GM18511 (cell line): ENCODE data around the gene WWOX.
A peak's percentile ranks its signal among the peaks of the same experiment; 100 is the strongest.

ENCODE experiments used
- ATAC-seq: cut with Tn5 transposase; IDR thresholded peaks from one replicate; pipeline ENCODE4 v1.9.1; 2021; ENCODE audit warnings: mild to moderate bottlenecking, moderate library complexity; ENCODE audit not compliant: unreplicated experiment

Gene WWOX

GRCh38 chr16:78455861-78456260, 356.4 kb downstream of the WWOX start:
- ATAC-seq = no peak

GRCh38 chr16:78458588-78458987, 359.1 kb downstream of the WWOX start:
- ATAC-seq = no peak

GRCh38 chr16:78460428-78460827, 361.0 kb downstream of the WWOX start:
- ATAC-seq = no peak

GRCh38 chr16:78461087-78461486, 361.6 kb downstream of the WWOX start:
- no peak for ATAC-seq

GRCh38 chr16:78461496-78462287, 362.2 kb downstream of the WWOX start:
- no peak for ATAC-seq

- ATAC-seq = no peak
Observed at GRCh38 chr16:78462288-78463208, 363.1 kb downstream of the WWOX start.

- no peak for ATAC-seq
Observed at GRCh38 chr16:78463591-78463990, 364.1 kb downstream of the WWOX start.

GRCh38 chr16:78464833-78465232, 365.4 kb downstream of the WWOX start:
- ATAC-seq = no peak

GRCh38 chr16:78465730-78466129, 366.3 kb downstream of the WWOX start:
- ATAC-seq = no peak

- ATAC-seq = no peak
Observed at GRCh38 chr16:78469787-78470186, 370.3 kb downstream of the WWOX start.

GRCh38 chr16:78473031-78473699, 373.7 kb downstream of the WWOX start:
- ATAC-seq = no peak

- peak; percentile 88 for ATAC-seq
Observed at GRCh38 chr16:78474762-78475161, 375.3 kb downstream of the WWOX start.

GRCh38 chr16:78476615-78477014, 377.2 kb downstream of the WWOX start:
- no peak for ATAC-seq

- no peak for ATAC-seq
Observed at GRCh38 chr16:78478267-78478861, 378.9 kb downstream of the WWOX start.

GRCh38 chr16:78479723-78480122, 380.3 kb downstream of the WWOX start:
- ATAC-seq = no peak

- no peak for ATAC-seq
Observed at GRCh38 chr16:78480588-78480987, 381.1 kb downstream of the WWOX start.

GRCh38 chr16:78483124-78483992, 383.9 kb downstream of the WWOX start:
- ATAC-seq = no peak

- no peak for ATAC-seq
Observed at GRCh38 chr16:78484509-78485058, 385.1 kb downstream of the WWOX start.

GRCh38 chr16:78485188-78485916, 385.9 kb downstream of the WWOX start:
- ATAC-seq = no peak
